Upper lobe of right lung (tissue), 1 donor: ENCODE results near the gene DRC1. TPM values are rescaled to one million over a fixed set of nuclear protein-coding genes. Genes with fewer than 3 reads are reported as not detected.

ENCODE experiments used
- ATAC-seq: fragments of 200-7000 bp; cut with Tn5 transposase; one replicate; pipeline ENCODE4 v1.9.1; 2020; ENCODE audit warnings: mild to moderate bottlenecking, moderate library complexity
- DNase-seq: peaks from one replicate; pipeline ENCODE4 v3.0.0-alpha.2; 2020
- H3K27ac ChIP-seq: fragments of 200-600 bp; one replicate; pipeline ENCODE4 v1.8.0; 2022
- H3K27me3 ChIP-seq: fragments of 200-600 bp; one replicate; pipeline ENCODE4 v1.8.0; 2022; ENCODE audit warnings: mild to moderate bottlenecking
- H3K36me3 ChIP-seq: fragments of 200-600 bp; one replicate; pipeline ENCODE4 v1.8.0; 2022
- H3K4me1 ChIP-seq: fragments of 200-600 bp; one replicate; pipeline ENCODE4 v1.8.0; 2022
- H3K4me3 ChIP-seq: fragments of 200-600 bp; one replicate; pipeline ENCODE4 v1.8.0; 2022; ENCODE audit warnings: mild to moderate bottlenecking
- H3K9me3 ChIP-seq: fragments of 200-600 bp; one replicate; pipeline ENCODE4 v1.8.0; 2022
- CTCF ChIP-seq: fragments of 200-600 bp; IDR thresholded peaks from one replicate; pipeline ENCODE4 v1.8.0; 2022; ENCODE audit warnings: antibody characterized with exemption
- intact Hi-C: fragments of 100-400 bp; cut with DNase I; formaldehyde crosslinking; loops from one replicate; pipeline ENCODE4 v1.11.0; 2022
- total RNA-seq: library from RNA; stranded (reverse); fragmentation: NEBNext Ultra II Directional; extraction: Animal tissue kit (Norgen Biotek cat#: 25700); gene quantifications from one replicate; pipeline ENCODE4 v1.2.1, GENCODE V29; 2021
- donor health status: DM: no; HTN: yes; CAD: no; lungs with severe emphysema.

DRC1 gene
- total RNA-seq, 1 donor from 2014 or later: not detected

GRCh38 chr2:26449278-26450030 is 47.7 kb downstream of the DRC1 start:
- no peak overlapping the region for H3K27ac ChIP-seq
- no peak overlapping the region for H3K4me3 ChIP-seq
- H3K27me3 ChIP-seq: no peaks in the 10 kb centered on the region
- DNase-seq (no peak), ATAC-seq (no peak)
- intact Hi-C loops: no loop called here
- H3K9me3 ChIP-seq: no peaks in the 10 kb centered on the region
- TF ChIP-seq CTCF: no peak
- H3K4me1 ChIP-seq: no peaks in the 10 kb centered on the region
- no peaks in the 10 kb centered on the region for H3K36me3 ChIP-seq

GRCh38 chr2:26450031-26450635 is 48.4 kb downstream of the DRC1 start:
- DNase-seq: no peak
- H3K36me3 ChIP-seq: no peaks in the 10 kb centered on the region
- no peaks in the 10 kb centered on the region for H3K9me3 ChIP-seq
- no peak for ATAC-seq
- no peaks in the 10 kb centered on the region for H3K27me3 ChIP-seq
- intact Hi-C loops: no loop called here
- H3K27ac ChIP-seq: no peak overlapping the region
- H3K4me3 ChIP-seq: no peak overlapping the region
- H3K4me1 ChIP-seq: no peaks in the 10 kb centered on the region
- TF ChIP-seq CTCF: no peak

GRCh38 chr2:26451700-26452099 is 50.0 kb downstream of the DRC1 start:
- intact Hi-C loops: no loop called here
- Histone ChIP-seq H3K36me3 (no peaks in the 10 kb centered on the region), H3K4me3 (no peak overlapping the region), H3K27me3 (no peaks in the 10 kb centered on the region), H3K9me3 (no peaks in the 10 kb centered on the region), H3K4me1 (peaks cover 12% of the 10 kb centered on the region), H3K27ac (no peak overlapping the region)
- no peak for TF ChIP-seq CTCF
- ATAC-seq (no peak), DNase-seq (no peak)

GRCh38 chr2:26453421-26454329 is 52.0 kb downstream of the DRC1 start:
- intact Hi-C loops: no loop called here
- no peak for ATAC-seq
- Histone ChIP-seq H3K27ac (no peak overlapping the region), H3K27me3 (no peaks in the 10 kb centered on the region), H3K4me1 (peaks cover 12% of the 10 kb centered on the region), H3K36me3 (no peaks in the 10 kb centered on the region), H3K9me3 (no peaks in the 10 kb centered on the region), H3K4me3 (no peak overlapping the region)
- DNase-seq: no peak
- TF ChIP-seq CTCF: no peak

- ATAC-seq: no peak
- H3K27me3 ChIP-seq: no peaks in the 10 kb centered on the region
- intact Hi-C loops: no loop called here
Observed at GRCh38 chr2:26454561-26455001, 52.9 kb downstream of the DRC1 start.

More at GRCh38 chr2:26454561-26455001, 52.9 kb downstream of the DRC1 start:
- DNase-seq: no peak
- no peaks in the 10 kb centered on the region for H3K36me3 ChIP-seq
- H3K4me3 ChIP-seq: no peak overlapping the region
- no peaks in the 10 kb centered on the region for H3K9me3 ChIP-seq
- H3K27ac ChIP-seq: no peak overlapping the region
- H3K4me1 ChIP-seq: peaks cover 12% of the 10 kb centered on the region
- no peak for TF ChIP-seq CTCF
